Transverse colon (tissue), 4 donors: ENCODE results near the gene NCF2. TPM values are rescaled to one million over a fixed set of nuclear protein-coding genes. Genes with fewer than 3 reads are reported as not detected.

ENCODE experiments used
- DNase-seq: peaks from one replicate; pipeline ENCODE4 v3.0.0-alpha.2; 2019
- H3K27ac ChIP-seq, 4 donors: fragments of 200-600 bp; sonication (generic); 2 replicates each; pipeline ENCODE4 v1.5.1; 2016 to 2018; ENCODE audit warnings: inconsistent platforms in 4 of 4
- H3K27me3 ChIP-seq: fragments of 200-600 bp; sonication (generic); 2 replicates; pipeline ENCODE4 v1.5.1; 2017; ENCODE audit warnings: inconsistent platforms
- H3K36me3 ChIP-seq, 4 donors: fragments of 200-600 bp; sonication (generic); 2 replicates each; pipeline ENCODE4 v1.5.1; 2017 to 2019; ENCODE audit warnings: inconsistent platforms in 4 of 4
- H3K4me1 ChIP-seq, 4 donors: fragments of 200-600 bp; sonication (generic); 2 replicates each; pipeline ENCODE4 v1.5.1; 2017 to 2020; ENCODE audit warnings: inconsistent platforms in 4 of 4
- H3K4me3 ChIP-seq, 4 donors: fragments of 200-600 bp; sonication (generic); 1 replicate in 1 of 4; 2 replicates in 3 of 4; pipeline versions ENCODE4 v1.5.1 to v1.6.1; 2017 to 2019; ENCODE audit warnings: inconsistent platforms in 4 of 4
- H3K9me3 ChIP-seq, 2 donors: fragments of 200-600 bp; sonication (generic); 2 replicates each; pipeline ENCODE4 v1.5.1; 2017 to 2019; ENCODE audit warnings: inconsistent platforms in 2 of 2
- CTCF ChIP-seq, 5 experiments: fragments of 200-600 bp in 3 of 5; fragments of 450-650 bp in 2 of 5; sonication (generic) in 3 of 5; IDR thresholded peaks; 1 replicate in 2 of 5; 2 replicates in 3 of 5; pipeline ENCODE4 v1.5.1; 2016 to 2017; ENCODE audit warnings: antibody characterized with exemption in 5 of 5, inconsistent platforms in 3 of 5, mild to moderate bottlenecking in 2 of 5, moderate library complexity in 1 of 5
- EP300 ChIP-seq: sonication (generic); formaldehyde crosslinking; IDR thresholded peaks from one replicate; pipeline ENCODE4 v1.6.1; 2017; ENCODE audit warnings: antibody characterized with exemption, low read depth
- POLR2A ChIP-seq: fragments of 450-650 bp; IDR thresholded peaks from one replicate; pipeline ENCODE4 v1.6.1; 2016; ENCODE audit warnings: antibody characterized with exemption, mild to moderate bottlenecking, moderate library complexity
- POLR2AphosphoS5 ChIP-seq, 3 donors: sonication (generic); formaldehyde crosslinking; IDR thresholded peaks; one replicate each; pipeline ENCODE4 v1.6.1; 2016; ENCODE audit warnings: antibody characterized with exemption in 3 of 3
- WGBS, 2 donors: methylation state at CpG; one replicate each; pipeline ENCODE4 v1.1.5; 2018; ENCODE audit warnings: low coverage in 1 of 2; 5-methylcytosine and 5-hydroxymethylcytosine counted together
- in situ Hi-C, 4 donors: fragments of 200-750 bp; cut with MboI; loops; one replicate each; pipeline versions ENCODE4 v1.15.0 to v1.15.1; 2017; ENCODE audit warnings: low sequenced_read_pairs in 3 of 4, low pct_ligation_motif_present in 1 of 4, low pct_unique_long_range_greater_than_20kb in 1 of 4
- intact Hi-C: fragments of 100-400 bp; cut with DNase I; formaldehyde crosslinking; loops from one replicate; pipeline ENCODE4 v1.15.1; 2023; ENCODE audit warnings: low total_unique reads
- total RNA-seq, 4 donors: library from RNA; depleted of rRNA; stranded (reverse); fragments of >200 nt; gene quantifications; one replicate each; pipeline ENCODE4 v1.1.0, GENCODE V29; 2016

NCF2 gene
- total RNA-seq, 4 donors from 2014 or later = 3.8 to 12.7 (median 5.6) TPM

- intact Hi-C loops = no loop called here
- DNase-seq = no peak
- 61 to 78% methylated on average over 5 to 6 of the region's 6 CpGs for WGBS, 2 donors
- H3K27me3 ChIP-seq = no peaks in the 10 kb centered on the region
- TF ChIP-seq CTCF (IDR thresholded peaks at IDR 0.05) (no peak), POLR2A (no peak), POLR2AphosphoS5 (IDR thresholded peaks at IDR 0.05) (no peak), EP300 (no peak)
- no peaks in the 10 kb centered on the region for H3K9me3 ChIP-seq
- no peak overlapping the region for H3K4me3 ChIP-seq
- H3K4me1 ChIP-seq = peaks cover 4 to 53% (median 27%) of the 10 kb centered on the region in 4 donors
- peaks cover 0 to 18% (median 2%) of the 10 kb centered on the region in 4 donors for H3K36me3 ChIP-seq
- in situ Hi-C loops = no loop called here
- peak overlapping the region; percentile 17 to 43 (median 34) for H3K27ac ChIP-seq
Observed at GRCh38 chr1:183517401-183517800, 72.9 kb downstream of the NCF2 start.

GRCh38 chr1:183516725-183517124, 73.5 kb downstream of the NCF2 start:
- in situ Hi-C loops = no loop called here

GRCh38 chr1:183515002-183515689, 75.1 kb downstream of the NCF2 start:
- no peak for TF ChIP-seq EP300
- TF ChIP-seq CTCF (IDR thresholded peaks at IDR 0.05) = no peak
- no peak for TF ChIP-seq POLR2AphosphoS5 (IDR thresholded peaks at IDR 0.05)
- TF ChIP-seq POLR2A = no peak
- no peak for DNase-seq
- intact Hi-C loops = no loop called here
- in situ Hi-C loops = no loop called here
- Histone ChIP-seq H3K27ac (peak overlapping the region in 2 of 4 donors; percentile 2 to 26), H3K9me3 (no peaks in the 10 kb centered on the region), H3K36me3 (peaks cover 0 to 18% (median 2%) of the 10 kb centered on the region in 4 donors), H3K4me3 (no peak overlapping the region), H3K27me3 (no peaks in the 10 kb centered on the region), H3K4me1 (peaks cover 4 to 43% (median 25%) of the 10 kb centered on the region in 4 donors)
- WGBS, 2 donors = 37% methylated on average over 2 of the region's 2 CpGs

More at GRCh38 chr1:183516725-183517124, 73.5 kb downstream of the NCF2 start:
- intact Hi-C loops = no loop called here
- Histone ChIP-seq H3K9me3 (no peaks in the 10 kb centered on the region), H3K4me1 (peaks cover 4 to 46% (median 25%) of the 10 kb centered on the region in 4 donors), H3K27ac (peak overlapping the region in 3 of 4 donors; percentile 30 to 43 (median 38)), H3K4me3 (no peak overlapping the region), H3K27me3 (no peaks in the 10 kb centered on the region), H3K36me3 (peaks cover 0 to 18% (median 2%) of the 10 kb centered on the region in 4 donors)
- DNase-seq = no peak
- 60 to 66% methylated on average over 1 to 2 of the region's 2 CpGs for WGBS, 2 donors
- TF ChIP-seq CTCF (IDR thresholded peaks at IDR 0.05) (no peak), POLR2AphosphoS5 (IDR thresholded peaks at IDR 0.05) (peak in 1 of 3 donors; percentile 47), POLR2A (no peak)

GRCh38 chr1:183514235-183514634, 76.0 kb downstream of the NCF2 start:
- no peaks in the 10 kb centered on the region for H3K27me3 ChIP-seq
- 82 to 88% methylated on average over 1 of the region's 1 CpG for WGBS, 2 donors
- H3K4me3 ChIP-seq = no peak overlapping the region
- TF ChIP-seq CTCF (IDR thresholded peaks at IDR 0.05) = no peak
- no peak for TF ChIP-seq POLR2A
- no peak for TF ChIP-seq EP300
- no peak for TF ChIP-seq POLR2AphosphoS5 (IDR thresholded peaks at IDR 0.05)
- no peaks in the 10 kb centered on the region for H3K9me3 ChIP-seq
- peak overlapping the region in 1 of 4 donors; percentile 2 for H3K27ac ChIP-seq
- in situ Hi-C loops = no loop called here
- peaks cover 0 to 11% (median 2%) of the 10 kb centered on the region in 4 donors for H3K36me3 ChIP-seq
- no peak for DNase-seq
- intact Hi-C loops = no loop called here
- peaks cover 4 to 43% (median 21%) of the 10 kb centered on the region in 4 donors for H3K4me1 ChIP-seq
